Panc1 (cell line): ENCODE data around the gene TOMM22. TPM values are rescaled to one million over a fixed set of nuclear protein-coding genes. Genes with fewer than 3 reads are reported as not detected.

Experiments
- ATAC-seq: fragments of 200-7000 bp; cut with Tn5 transposase; 2 replicates; pipeline ENCODE4 v1.9.1; 2020; ENCODE audit warnings: mild to moderate bottlenecking, moderate library complexity
- BruUV-seq: library from RNA; stranded (reverse); fragments of 400-500 nt; replicated peaks from 2 replicates; lab custom pipeline; 2021; lab: Mats Ljungman, UMichigan
- CTCF ChIA-PET: fragments of 300-600 bp; sonication (Branson Sonifier 250); formaldehyde crosslinking; loops from one replicate; lab custom pipeline; 2022; ENCODE audit warnings: antibody characterized with exemption; lab: Charles Lee
- POLR2A ChIA-PET: fragments of 300-600 bp; sonication (Branson Sonifier 250); formaldehyde crosslinking; loops from one replicate; lab custom pipeline; 2022; ENCODE audit warnings: antibody characterized with exemption; lab: Charles Lee
- DNase-seq: peaks from one replicate; pipeline ENCODE4 v3.0.0-alpha.2; 2010; ENCODE audit warnings: low read depth, low spot score
- H3K27ac ChIP-seq: 2 replicates; pipeline ENCODE4 v1.5.1; 2011; ENCODE audit warnings: mild to moderate bottlenecking, low read length, inconsistent platforms
- H3K27me3 ChIP-seq: fragments of 200-500 bp; sonication (Bioruptor generic); 2 replicates; pipeline ENCODE4 v1.6.0; 2014; ENCODE audit warnings: low read length, inconsistent platforms; ENCODE audit not compliant: control insufficient read depth, insufficient read depth
- H3K36me3 ChIP-seq: fragments of 200-500 bp; sonication (Bioruptor generic); 2 replicates; pipeline ENCODE4 v1.5.1; 2014; ENCODE audit warnings: inconsistent platforms, mild to moderate bottlenecking, low read length, moderate library complexity; ENCODE audit not compliant: control insufficient read depth, insufficient read depth
- H3K4me1 ChIP-seq: 2 replicates; pipeline ENCODE4 v1.5.1; 2011; ENCODE audit warnings: inconsistent platforms, mild to moderate bottlenecking, low read length, moderate library complexity; ENCODE audit not compliant: control insufficient read depth, insufficient read depth
- H3K4me3 ChIP-seq, 2 experiments: 2 replicates each; pipeline ENCODE4 v1.5.1; 2011 to 2012; ENCODE audit warnings: low read depth in 2 of 2, low read length in 2 of 2, mild to moderate bottlenecking in 2 of 2, inconsistent platforms in 1 of 2, moderate library complexity in 1 of 2
- H3K9me3 ChIP-seq: fragments of 200-500 bp; sonication (Bioruptor generic); 2 replicates; pipeline ENCODE4 v1.5.1; 2014; ENCODE audit warnings: low read depth, mild to moderate bottlenecking, inconsistent platforms, low read length, moderate library complexity; ENCODE audit not compliant: control insufficient read depth, insufficient read depth
- CTCF ChIP-seq: fragments of 450-650 bp; IDR thresholded peaks from 2 replicates; pipeline ENCODE4 v1.5.1; 2017; ENCODE audit warnings: mild to moderate bottlenecking
- POLR2AphosphoS5 ChIP-seq: IDR thresholded peaks from 2 replicates; pipeline ENCODE4 v1.6.1; 2012; ENCODE audit warnings: mild to moderate bottlenecking, low read depth, low read length, moderate library complexity
- REST ChIP-seq, 2 experiments: IDR thresholded peaks; 2 replicates each; pipeline ENCODE4 v1.6.1; 2011 to 2012; ENCODE audit warnings: low read depth in 2 of 2, control low read depth in 1 of 2, low read length in 1 of 2, mild to moderate bottlenecking in 1 of 2, moderate library complexity in 1 of 2; ENCODE audit not compliant: insufficient read depth in 1 of 2
- SIN3A ChIP-seq: IDR thresholded peaks from 2 replicates; pipeline ENCODE4 v1.6.1; 2012; ENCODE audit warnings: low read depth, mild to moderate bottlenecking, low read length, moderate library complexity, borderline replicate concordance; ENCODE audit not compliant: insufficient read depth
- TCF7L2 ChIP-seq: IDR thresholded peaks from 2 replicates; pipeline ENCODE4 v1.6.1; 2011; ENCODE audit warnings: mild to moderate bottlenecking, low read depth, low read length, inconsistent platforms
- in situ Hi-C: cut with HindIII; loops from 2 replicates; pipeline ENCODE4 v1.10.0; 2016; ENCODE audit warnings: low sequenced_read_pairs, low pct_unique_long_range_greater_than_20kb
- intact Hi-C: fragments of 100-400 bp; cut with micrococcal nuclease; formaldehyde crosslinking; loops from one replicate; pipeline ENCODE4 v1.10.0; 2022; ENCODE audit not compliant: unreplicated experiment
- total RNA-seq: library from RNA; stranded (reverse); gene quantifications from one replicate; pipeline ENCODE4 v1.2.1, GENCODE V29; 2021; ENCODE audit not compliant: unreplicated experiment

TOMM22 gene
- total RNA-seq, 1 experiment from 2014 or later: 111 TPM

GRCh38 chr22:38715852-38716251 is 34.1 kb downstream of the TOMM22 start:
- Histone ChIP-seq H3K36me3 (peaks cover 2% of the 10 kb centered on the region; the same call in 1 of the 2 replicates), H3K27ac (no peak overlapping the region), H3K4me3 (no peak overlapping the region), H3K4me1 (peaks cover 4% of the 10 kb centered on the region), H3K27me3 (no peaks in the 10 kb centered on the region), H3K9me3 (no peaks in the 10 kb centered on the region)
- intact Hi-C loops: no loop called here
- CTCF ChIA-PET: no interaction called here
- POLR2A ChIA-PET: no interaction called here
- ATAC-seq: no peak
- TF ChIP-seq CTCF (no peak), REST (IDR thresholded peaks at IDR 0.05; ENCODE audit: insufficient read depth in 1 of 2, low read depth in 2 of 2, low read length in 1 of 2) (no peak), SIN3A (no peak), POLR2AphosphoS5 (no peak), TCF7L2 (no peak)
- BruUV-seq: no TSS peak
- DNase-seq: no peak
- in situ Hi-C loops: no loop called here

DNA sequence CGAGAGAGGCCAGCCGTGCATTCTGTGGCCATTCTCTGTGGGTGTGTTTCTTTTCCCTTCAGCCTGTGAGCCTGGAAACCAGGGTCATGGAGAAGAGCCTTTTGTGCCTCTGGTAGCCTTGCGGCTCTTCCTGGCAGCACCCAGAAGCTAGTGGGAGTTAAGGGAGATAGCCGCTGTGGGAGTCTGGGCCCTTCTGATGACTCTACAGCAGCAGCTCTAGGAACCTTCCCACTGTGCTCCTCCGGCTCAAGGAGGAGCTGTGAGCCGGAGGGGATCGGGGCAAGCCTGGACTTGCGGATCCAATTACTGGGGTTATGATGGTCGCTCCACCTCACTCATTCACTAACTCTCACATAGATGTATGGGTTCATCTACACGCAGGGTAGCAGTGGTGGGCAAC is 34.5 kb downstream of the TOMM22 start:
- no peak for DNase-seq
- Histone ChIP-seq H3K36me3 (peaks cover 2% of the 10 kb centered on the region; the same call in 1 of the 2 replicates), H3K4me3 (no peak overlapping the region), H3K27ac (no peak overlapping the region), H3K4me1 (peaks cover 4% of the 10 kb centered on the region), H3K9me3 (no peaks in the 10 kb centered on the region), H3K27me3 (no peaks in the 10 kb centered on the region)
- TF ChIP-seq POLR2AphosphoS5 (no peak), CTCF (no peak), TCF7L2 (no peak), REST (IDR thresholded peaks at IDR 0.05; ENCODE audit: insufficient read depth in 1 of 2, low read depth in 2 of 2, low read length in 1 of 2) (no peak), SIN3A (no peak)
- in situ Hi-C loops (no loop called here), intact Hi-C loops (no loop called here)
- ChIA-PET CTCF (no interaction called here), POLR2A (no interaction called here)
- ATAC-seq: no peak
- no TSS peak for BruUV-seq
